HepG2 (cell line): ENCODE results near the gene TMEM144. TPM values are rescaled to one million over a fixed set of nuclear protein-coding genes. Genes with fewer than 3 reads are reported as not detected.
A peak's percentile ranks its signal among the peaks of the same experiment; 100 is the strongest.

Experiments used
- ASH2L ChIP-seq: fragments of 300-600, 200-600 bp; sonication (generic); IDR thresholded peaks from 2 replicates; pipeline ENCODE4 v1.7.0; 2017; ENCODE audit warnings: low read depth, mild to moderate bottlenecking, moderate library complexity, mixed read lengths, low read length; ENCODE audit not compliant: insufficient read length
- ATRX ChIP-seq: sonication (generic); formaldehyde crosslinking; IDR thresholded peaks from 2 replicates; pipeline ENCODE4 v1.4.0; 2020; ENCODE audit warnings: missing genetic modification reagents, borderline replicate concordance
- GABPA ChIP-seq, 2 experiments: IDR thresholded peaks; 2 replicates each; pipeline ENCODE4 v1.6.1; 2011 to 2016; ENCODE audit warnings: low read depth in 2 of 2, low read length in 1 of 2, missing biosample characterization in 1 of 2, missing genetic modification characterization in 1 of 2
- HNF1A ChIP-seq, 2 experiments: sonication (generic) in 1 of 2; formaldehyde crosslinking in 1 of 2; IDR thresholded peaks; 2 replicates each; pipeline versions ENCODE4 v1.4.0 to v1.6.1; 2016 to 2020; ENCODE audit warnings: borderline replicate concordance in 1 of 2, low read depth in 1 of 2, mild to moderate bottlenecking in 1 of 2, missing genetic modification reagents in 1 of 2
- HNF4A ChIP-seq: sonication (generic); formaldehyde crosslinking; IDR thresholded peaks from 2 replicates; pipeline ENCODE4 v1.4.0; 2020; ENCODE audit warnings: missing genetic modification reagents
- KLF16 ChIP-seq, 2 experiments: sonication (generic) in 1 of 2; formaldehyde crosslinking in 1 of 2; IDR thresholded peaks; 2 replicates each; pipeline versions ENCODE4 v1.6.1 to v1.8.0; 2016 to 2023; ENCODE audit warnings: missing genetic modification reagents in 2 of 2, missing compliant biosample characterization in 1 of 2
- MED1 ChIP-seq: sonication (generic); formaldehyde crosslinking; IDR thresholded peaks from 2 replicates; pipeline ENCODE4 v1.4.0; 2020; ENCODE audit warnings: missing genetic modification reagents
- NCOA1 ChIP-seq: sonication (generic); formaldehyde crosslinking; IDR thresholded peaks from 2 replicates; pipeline ENCODE4 v1.9.0; 2021; ENCODE audit warnings: missing genetic modification reagents
- NR3C1 ChIP-seq: sonication (generic); formaldehyde crosslinking; IDR thresholded peaks from 2 replicates; pipeline ENCODE4 v1.4.0; 2020; ENCODE audit warnings: missing genetic modification reagents
- PAXIP1 ChIP-seq: sonication (generic); formaldehyde crosslinking; conservative IDR thresholded peaks from 2 replicates; pipeline ENCODE4 v1.4.0; 2020; ENCODE audit warnings: mild to moderate bottlenecking, missing genetic modification reagents, moderate library complexity
- RBFOX2 ChIP-seq: fragments of 200-400 bp; formaldehyde crosslinking; IDR thresholded peaks from 2 replicates; pipeline ENCODE4 v1.6.1; 2017; ENCODE audit warnings: low read depth, mild to moderate bottlenecking, low read length
- SCMH1 ChIP-seq: sonication (generic); formaldehyde crosslinking; IDR thresholded peaks from 2 replicates; pipeline ENCODE4 v1.9.0; 2021; ENCODE audit warnings: missing genetic modification reagents, mild to moderate bottlenecking, borderline replicate concordance
- SRY ChIP-seq: sonication (generic); formaldehyde crosslinking; IDR thresholded peaks from 2 replicates; pipeline ENCODE4 v1.8.0; 2022; ENCODE audit warnings: mild to moderate bottlenecking, missing genetic modification reagents
- TERF1 ChIP-seq: sonication (generic); formaldehyde crosslinking; IDR thresholded peaks from 2 replicates; pipeline ENCODE4 v1.8.0; 2022; ENCODE audit warnings: mild to moderate bottlenecking, missing genetic modification reagents, moderate library complexity
- ZNF230 ChIP-seq: sonication (generic); formaldehyde crosslinking; IDR thresholded peaks from 2 replicates; pipeline ENCODE4 v1.4.0; 2020; ENCODE audit warnings: mild to moderate bottlenecking, missing genetic modification reagents
- ZNF3 ChIP-seq: IDR thresholded peaks from 2 replicates; pipeline ENCODE4 v1.7.0; 2017; ENCODE audit warnings: inconsistent platforms
- ZNF326 ChIP-seq: sonication (generic); formaldehyde crosslinking; IDR thresholded peaks from 2 replicates; pipeline ENCODE4 v1.4.0; 2020; ENCODE audit warnings: missing genetic modification reagents, borderline replicate concordance
- ZNF468 ChIP-seq: sonication (generic); formaldehyde crosslinking; IDR thresholded peaks from 2 replicates; pipeline ENCODE4 v1.8.0; 2022; ENCODE audit warnings: mild to moderate bottlenecking, moderate library complexity, missing genetic modification reagents
- ZSCAN25 ChIP-seq: sonication (generic); formaldehyde crosslinking; IDR thresholded peaks from 2 replicates; pipeline ENCODE4 v1.8.0; 2022; ENCODE audit warnings: mild to moderate bottlenecking, missing genetic modification reagents
- polyA plus RNA-seq, 8 experiments: library from polyadenylated mRNA; depleted of rRNA in 3 of 8; stranded (reverse) in 7 of 8; unstranded in 1 of 8; fragments of >200 nt; fragmentation: Illumina TruSeq in 4 of 8; extraction: Trizol in 4 of 8; gene quantifications; 2 replicates each; pipeline versions ENCODE4 v1.2.1 to v1.2.3, GENCODE V29; 2011 to 2016; ENCODE audit warnings: low read depth in 4 of 8, missing spikeins in 1 of 8, mixed read lengths in 1 of 8; ENCODE audit not compliant: insufficient read depth in 1 of 8
- total RNA-seq, 5 experiments: library from RNA; depleted of rRNA; stranded (reverse); fragments of >200 nt; fragmentation: Illumina TruSeq; extraction: Trizol; gene quantifications; 2 replicates each; pipeline ENCODE4 v1.2.3, GENCODE V29; 2016; ENCODE audit warnings: low read depth in 1 of 5

Gene TMEM144
- total and polyA plus RNA-seq, 2 of the 13 experiments (the other 11 are each of a cell fraction or from before 2014, with no cell fraction given) = 10.9 to 12.3 TPM

GRCh38 chr4:158299459-158300007, 89.2 kb downstream of the TMEM144 start (continued):
- TF ChIP-seq HNF1A (IDR thresholded peaks at IDR 0.05; ENCODE audit: low read depth) = peak; percentile 85
- peak; percentile 91 for TF ChIP-seq HNF1A (CRISPR knock-in tag; IDR thresholded peaks at IDR 0.05; ENCODE audit: borderline replicate concordance)
- TF ChIP-seq ZNF468 = no peak
- TF ChIP-seq NR3C1 (CRISPR knock-in tag) = no peak
- TF ChIP-seq PAXIP1 (CRISPR knock-in tag) = peak; percentile 79
- TF ChIP-seq ZNF230 (CRISPR knock-in tag) = no peak
- TF ChIP-seq ATRX (CRISPR knock-in tag) = no peak
- no peak for TF ChIP-seq ZNF3 (CRISPR knock-in tag)
- TF ChIP-seq KLF16 (CRISPR knock-in tag; IDR thresholded peaks at IDR 0.05) = no peak
- TF ChIP-seq ASH2L = peak; percentile 69
- no peak for TF ChIP-seq GABPA (IDR thresholded peaks at IDR 0.05; ENCODE audit: low read depth, low read length)
- no peak for TF ChIP-seq GABPA (CRISPR knock-in tag; IDR thresholded peaks at IDR 0.05; ENCODE audit: low read depth)
- TF ChIP-seq RBFOX2 = 0 out of 2 replicates have a peak, but pooled peaks have one; percentile 25
- TF ChIP-seq ZSCAN25 (CRISPR knock-in tag) = no peak
- TF ChIP-seq SRY (CRISPR knock-in tag) = no peak
- TF ChIP-seq TERF1 = no peak
- TF ChIP-seq NCOA1 (CRISPR knock-in tag) = no peak
- TF ChIP-seq SCMH1 (CRISPR knock-in tag) = no peak
- TF ChIP-seq HNF4A (CRISPR knock-in tag) = peak; percentile 61
- TF ChIP-seq ZNF326 = no peak
- TF ChIP-seq MED1 (CRISPR knock-in tag) = no peak
